ENCODE data around the gene KCTD19.

The KCTD19 gene

GRCh38 chr16:67241008-67241900 is 85.3 kb downstream of the KCTD19 start:
- DNase-seq = no peak

GRCh38 chr16:67240506-67240905 is 86.0 kb downstream of the KCTD19 start:
- DNase-seq = no peak
